GM19043 (cell line): ENCODE results near the gene PIK3R3.

Experiments used
- ATAC-seq: cut with Tn5 transposase; IDR thresholded peaks from one replicate; pipeline ENCODE4 v1.9.1; 2021; ENCODE audit warnings: low read depth; ENCODE audit not compliant: unreplicated experiment

Gene PIK3R3

GRCh38 chr1:46001081-46001785 is 131.2 kb downstream of the PIK3R3 start:
- no peak for ATAC-seq

GRCh38 chr1:45999507-45999906 is 132.9 kb downstream of the PIK3R3 start:
- ATAC-seq = no peak

DNA sequence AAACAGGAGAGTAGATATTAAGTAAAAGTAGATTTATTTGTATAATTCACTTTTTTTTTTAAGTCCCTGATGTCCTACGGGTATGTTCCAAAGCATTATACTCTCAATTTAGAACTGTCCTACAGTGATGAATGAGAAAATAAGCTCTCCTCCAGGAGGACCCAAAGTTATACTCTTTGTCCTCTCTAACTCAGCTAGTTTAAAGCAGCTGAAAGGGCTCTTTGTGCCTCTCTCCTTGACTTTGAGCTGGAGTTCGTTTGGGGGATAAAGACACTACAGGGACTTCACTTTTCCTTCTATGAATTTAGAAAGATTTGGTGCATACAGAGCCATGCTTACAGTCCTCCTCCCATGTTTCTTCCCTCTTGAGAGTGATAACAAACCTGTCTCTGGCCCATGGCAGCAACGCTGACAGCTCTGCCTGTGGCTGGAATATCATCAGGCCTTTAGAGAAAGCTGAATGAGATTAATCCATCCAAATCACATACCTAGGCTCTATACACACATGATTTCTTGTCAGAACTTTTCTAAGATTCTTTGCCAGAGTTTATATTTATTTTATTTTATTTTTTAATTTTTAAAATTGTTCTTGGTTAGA is 134.3 kb downstream of the PIK3R3 start:
- ATAC-seq = no peak

DNA sequence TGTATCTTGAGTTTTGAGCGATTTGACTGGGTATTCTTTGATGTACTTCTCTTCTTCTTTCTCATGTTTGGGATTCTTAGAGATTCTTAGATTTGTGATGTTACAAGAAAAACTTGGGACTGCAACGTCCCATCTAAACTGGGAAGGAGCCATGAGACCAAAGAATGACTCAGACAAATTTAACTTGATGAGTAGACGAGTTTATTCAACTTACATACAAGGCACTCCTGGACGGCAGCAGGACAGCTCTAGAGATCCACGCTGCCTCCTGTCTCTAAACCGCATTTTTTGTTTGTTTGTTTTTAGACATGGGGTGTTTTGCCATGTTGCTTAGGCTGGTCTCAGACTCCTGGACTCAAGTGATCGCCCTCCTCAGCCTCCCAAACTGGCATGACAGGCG is 137.1 kb downstream of the PIK3R3 start:
- ATAC-seq = no peak

GRCh38 chr1:45994423-45994822 is 138.0 kb downstream of the PIK3R3 start:
- no peak for ATAC-seq
